PC-3 (cell line): ENCODE data around the gene PACS1. TPM values are rescaled to one million over a fixed set of nuclear protein-coding genes. Genes with fewer than 3 reads are reported as not detected.
A peak's percentile ranks its signal among the peaks of the same experiment; 100 is the strongest.
"Not testable (repeated sequence)": the region's sequence is repeated elsewhere in the genome, so short reads cannot be mapped to it uniquely, and the experiment has no call there.

ENCODE experiments used
- ATAC-seq: fragments of 200-7000 bp; cut with Tn5 transposase; 2 replicates; pipeline ENCODE4 v1.9.1; 2020; ENCODE audit warnings: mild to moderate bottlenecking, moderate library complexity
- BruUV-seq: library from RNA; stranded (reverse); fragments of 400-500 nt; replicated peaks from 2 replicates; lab custom pipeline; 2021; lab: Mats Ljungman, UMichigan
- CTCF ChIA-PET: fragments of 300-600 bp; sonication (Branson Sonifier 250); formaldehyde crosslinking; loops from one replicate; lab custom pipeline; 2022; ENCODE audit warnings: antibody characterized with exemption; lab: Charles Lee
- POLR2A ChIA-PET: fragments of 300-600 bp; sonication (Branson Sonifier 250); formaldehyde crosslinking; loops from one replicate; lab custom pipeline; 2022; ENCODE audit warnings: antibody characterized with exemption; ENCODE audit not compliant: unreplicated experiment; lab: Charles Lee
- DNase-seq: peaks from one replicate; pipeline ENCODE4 v3.0.0-alpha.2; 2015
- H2AFZ ChIP-seq: fragments of 300-600 bp; sonication (generic); 2 replicates; pipeline ENCODE4 v1.6.0; 2016; ENCODE audit warnings: antibody characterized with exemption, low read length
- H3F3A ChIP-seq: fragments of 300-600 bp; sonication (generic); one replicate; pipeline ENCODE4 v1.6.0; 2017; ENCODE audit warnings: antibody characterized with exemption, low read length, control low read depth, mild to moderate bottlenecking; ENCODE audit not compliant: unreplicated experiment
- H3K27ac ChIP-seq: fragments of 300-600 bp; sonication (generic); 2 replicates; pipeline ENCODE4 v1.5.1; 2016; ENCODE audit warnings: mild to moderate bottlenecking, low read length
- H3K27me3 ChIP-seq: fragments of 300-600 bp; sonication (generic); 2 replicates; pipeline ENCODE4 v1.6.1; 2016; ENCODE audit warnings: low read length, mixed read lengths
- H3K36me3 ChIP-seq: fragments of 300-600 bp; sonication (generic); 2 replicates; pipeline ENCODE4 v1.6.1; 2016; ENCODE audit warnings: low read depth, mixed run types, low read length, mixed read lengths
- H3K4me1 ChIP-seq: fragments of 300-600 bp; sonication (generic); 2 replicates; pipeline ENCODE4 v1.5.1; 2016; ENCODE audit warnings: low read length; ENCODE audit not compliant: insufficient read depth
- H3K4me2 ChIP-seq: fragments of 300-600 bp; sonication (generic); 2 replicates; pipeline ENCODE4 v1.6.0; 2016; ENCODE audit warnings: low read length
- H3K4me3 ChIP-seq: fragments of 300-600 bp; sonication (generic); 2 replicates; pipeline ENCODE4 v1.5.1; 2016; ENCODE audit warnings: mild to moderate bottlenecking, low read length, mixed read lengths
- H3K79me2 ChIP-seq: fragments of 300-600 bp; sonication (generic); 2 replicates; pipeline ENCODE4 v1.6.1; 2017; ENCODE audit warnings: low read length, mixed read lengths
- H3K9ac ChIP-seq: fragments of 300-600 bp; sonication (generic); 2 replicates; pipeline ENCODE4 v1.6.0; 2016; ENCODE audit warnings: mild to moderate bottlenecking, low read length
- H3K9me2 ChIP-seq: fragments of 300-600 bp; sonication (generic); replicated peaks from 2 replicates; pipeline ENCODE4 v1.6.1; 2016; ENCODE audit warnings: mixed run types, low read length, mixed read lengths
- H3K9me3 ChIP-seq: fragments of 300-600 bp; sonication (generic); 2 replicates; pipeline ENCODE4 v1.6.1; 2016; ENCODE audit warnings: low read length, mixed read lengths
- H4K20me1 ChIP-seq: fragments of 300-600 bp; sonication (generic); 2 replicates; pipeline ENCODE4 v1.6.1; 2016; ENCODE audit warnings: low read length, mixed read lengths
- EZH2 ChIP-seq: fragments of 300-600 bp; sonication (generic); IDR thresholded peaks from one replicate; pipeline ENCODE4 v1.6.1; 2017; ENCODE audit warnings: antibody characterized with exemption, mild to moderate bottlenecking, low read length; ENCODE audit not compliant: unreplicated experiment
- EZH2phosphoT487 ChIP-seq: fragments of 300-600 bp; sonication (generic); IDR thresholded peaks from 2 replicates; pipeline ENCODE4 v1.6.1; 2018; ENCODE audit warnings: mild to moderate bottlenecking, antibody characterized with exemption, low read length, borderline replicate concordance
- intact Hi-C: fragments of 100-400 bp; cut with micrococcal nuclease; formaldehyde crosslinking; loops from 2 replicates; pipeline ENCODE4 v1.9.0; 2023
- total RNA-seq: library from RNA; depleted of rRNA; stranded (reverse); fragments of >200 nt; gene quantifications from 2 replicates; pipeline ENCODE4 v1.2.3, GENCODE V29; 2014
- TF ChIP-seq, protein P1 (sequence below): fragments of 300-600 bp; sonication (generic); conservative IDR thresholded peaks from 2 replicates; pipeline ENCODE4 v1.5.1; 2017; ENCODE audit warnings: antibody characterized with exemption, low read depth, mild to moderate bottlenecking, low read length

Gene PACS1
- total RNA-seq, 1 experiment from 2014 or later = 28.7 TPM

DNA sequence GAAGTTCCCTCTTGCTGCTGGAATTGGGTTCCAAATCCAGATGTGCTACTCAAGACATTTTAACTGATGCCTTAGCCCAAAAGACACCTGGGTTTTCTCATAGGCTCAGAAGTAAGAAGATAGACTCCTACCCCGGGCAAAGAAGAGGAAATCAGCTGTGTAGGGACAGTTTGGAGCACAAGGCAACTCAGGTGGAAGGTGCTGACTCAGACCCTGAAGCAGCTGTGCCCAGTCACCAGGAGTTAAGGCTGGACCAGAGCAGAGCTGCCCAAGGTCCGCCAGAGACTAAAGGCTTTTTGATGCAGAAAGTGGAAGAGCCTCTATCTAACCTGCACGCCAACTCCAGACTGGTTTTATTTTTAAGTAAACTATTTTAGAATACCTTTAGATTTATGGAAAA, 177.7 kb downstream of the PACS1 start:
- Histone ChIP-seq H3K9me3 (no peaks in the 10 kb centered on the region), H3K4me2 (no peak overlapping the region), H3K79me2 (no peaks in the 10 kb centered on the region), H3F3A (no peaks in the 10 kb centered on the region), H3K4me3 (no peak overlapping the region), H3K36me3 (no peaks in the 10 kb centered on the region), H4K20me1 (no peaks in the 10 kb centered on the region), H3K4me1 (no peaks in the 10 kb centered on the region), H3K9me2 (no peaks in the 10 kb centered on the region), H3K27me3 (no peaks in the 10 kb centered on the region), H2AFZ (no peak overlapping the region), H3K27ac (no peak overlapping the region), H3K9ac (no peak overlapping the region)
- TF ChIP-seq EZH2 (no peak), EZH2phosphoT487 (no peak)
- TF ChIP-seq, protein P1, sequence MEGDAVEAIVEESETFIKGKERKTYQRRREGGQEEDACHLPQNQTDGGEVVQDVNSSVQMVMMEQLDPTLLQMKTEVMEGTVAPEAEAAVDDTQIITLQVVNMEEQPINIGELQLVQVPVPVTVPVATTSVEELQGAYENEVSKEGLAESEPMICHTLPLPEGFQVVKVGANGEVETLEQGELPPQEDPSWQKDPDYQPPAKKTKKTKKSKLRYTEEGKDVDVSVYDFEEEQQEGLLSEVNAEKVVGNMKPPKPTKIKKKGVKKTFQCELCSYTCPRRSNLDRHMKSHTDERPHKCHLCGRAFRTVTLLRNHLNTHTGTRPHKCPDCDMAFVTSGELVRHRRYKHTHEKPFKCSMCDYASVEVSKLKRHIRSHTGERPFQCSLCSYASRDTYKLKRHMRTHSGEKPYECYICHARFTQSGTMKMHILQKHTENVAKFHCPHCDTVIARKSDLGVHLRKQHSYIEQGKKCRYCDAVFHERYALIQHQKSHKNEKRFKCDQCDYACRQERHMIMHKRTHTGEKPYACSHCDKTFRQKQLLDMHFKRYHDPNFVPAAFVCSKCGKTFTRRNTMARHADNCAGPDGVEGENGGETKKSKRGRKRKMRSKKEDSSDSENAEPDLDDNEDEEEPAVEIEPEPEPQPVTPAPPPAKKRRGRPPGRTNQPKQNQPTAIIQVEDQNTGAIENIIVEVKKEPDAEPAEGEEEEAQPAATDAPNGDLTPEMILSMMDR = no peak
- DNase-seq (no peak), ATAC-seq (peak; percentile 72)
- POLR2A ChIA-PET = no interaction called here
- CTCF ChIA-PET = no interaction called here
- intact Hi-C loops = no loop called here
- BruUV-seq = no TSS peak

DNA sequence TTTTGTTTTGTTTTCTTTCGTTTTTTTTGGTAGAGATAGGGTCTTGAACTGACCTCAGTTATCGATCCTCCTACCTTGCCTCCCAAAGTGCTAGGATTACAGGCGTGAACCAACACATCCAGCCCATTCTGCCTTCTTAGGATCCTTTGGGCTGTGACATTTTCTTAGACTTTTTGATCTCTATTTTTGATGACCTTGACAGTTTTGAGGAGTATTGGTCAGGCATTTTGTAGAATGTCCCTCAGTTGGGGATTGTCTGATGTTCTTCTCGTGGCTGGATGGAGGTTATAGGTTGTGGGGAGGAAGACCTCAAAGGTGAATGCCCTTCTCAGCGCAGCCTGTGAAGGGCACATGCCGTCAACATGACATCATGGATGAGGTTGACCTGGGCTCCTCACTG, 178.8 kb downstream of the PACS1 start:
- H3K4me3 ChIP-seq = no peak overlapping the region
- no peaks in the 10 kb centered on the region for H3F3A ChIP-seq
- no peak for ATAC-seq
- TF ChIP-seq EZH2phosphoT487 (no peak), EZH2 (no peak)
- TF ChIP-seq, protein P1 = no peak
- no peaks in the 10 kb centered on the region for H3K27me3 ChIP-seq
- BruUV-seq = no TSS peak
- no peak overlapping the region for H3K4me2 ChIP-seq
- no peaks in the 10 kb centered on the region for H3K9me3 ChIP-seq
- no peaks in the 10 kb centered on the region for H3K4me1 ChIP-seq
- DNase-seq = no peak
- H4K20me1 ChIP-seq = no peaks in the 10 kb centered on the region
- CTCF ChIA-PET = no interaction called here
- H3K27ac ChIP-seq = no peak overlapping the region
- POLR2A ChIA-PET = no interaction called here
- H3K9ac ChIP-seq = no peak overlapping the region
- H3K9me2 ChIP-seq = no peaks in the 10 kb centered on the region
- intact Hi-C loops = no loop called here
- H3K36me3 ChIP-seq = no peaks in the 10 kb centered on the region
- no peak overlapping the region for H2AFZ ChIP-seq
- no peaks in the 10 kb centered on the region for H3K79me2 ChIP-seq

DNA sequence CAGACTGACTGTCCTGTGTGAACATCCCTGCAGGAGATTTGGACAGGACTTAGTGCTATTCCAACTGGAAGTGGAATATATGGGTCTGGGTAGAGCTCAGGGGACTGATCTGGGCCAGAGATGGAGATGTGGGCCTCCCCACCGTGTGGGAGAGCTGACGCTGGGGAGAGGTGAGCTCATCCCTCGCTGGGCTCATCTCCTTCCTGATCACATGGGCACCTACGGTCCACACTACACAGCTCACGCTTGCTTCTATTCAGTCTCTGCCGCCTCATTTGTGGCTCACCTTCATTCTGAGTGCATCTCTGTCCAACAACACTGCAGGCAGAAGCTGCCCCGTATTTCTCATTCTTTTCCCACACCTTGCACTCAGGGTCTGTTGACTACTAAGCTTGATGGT, 181.7 kb downstream of the PACS1 start:
- no peak overlapping the region for H3K27ac ChIP-seq
- BruUV-seq = no TSS peak
- H3K9me3 ChIP-seq = no peaks in the 10 kb centered on the region
- intact Hi-C loops = no loop called here
- DNase-seq = no peak
- TF ChIP-seq EZH2 (no peak), EZH2phosphoT487 (no peak)
- TF ChIP-seq, protein P1 = no peak
- no peaks in the 10 kb centered on the region for H4K20me1 ChIP-seq
- H3K79me2 ChIP-seq = no peaks in the 10 kb centered on the region
- no peak overlapping the region for H2AFZ ChIP-seq
- H3K36me3 ChIP-seq = no peaks in the 10 kb centered on the region
- H3F3A ChIP-seq = no peaks in the 10 kb centered on the region
- ATAC-seq = no peak
- H3K9me2 ChIP-seq = no peaks in the 10 kb centered on the region
- H3K4me2 ChIP-seq = no peak overlapping the region
- CTCF ChIA-PET = interaction anchor here (0.5 kb wide), 1 partner anchor 133 kb away, joined by 5 read pairs; no protein-coding TSS in a partner anchor
- no peaks in the 10 kb centered on the region for H3K27me3 ChIP-seq
- H3K4me1 ChIP-seq = peaks cover 3% of the 10 kb centered on the region
- POLR2A ChIA-PET = no interaction called here
- no peak overlapping the region for H3K4me3 ChIP-seq
- no peak overlapping the region for H3K9ac ChIP-seq

DNA sequence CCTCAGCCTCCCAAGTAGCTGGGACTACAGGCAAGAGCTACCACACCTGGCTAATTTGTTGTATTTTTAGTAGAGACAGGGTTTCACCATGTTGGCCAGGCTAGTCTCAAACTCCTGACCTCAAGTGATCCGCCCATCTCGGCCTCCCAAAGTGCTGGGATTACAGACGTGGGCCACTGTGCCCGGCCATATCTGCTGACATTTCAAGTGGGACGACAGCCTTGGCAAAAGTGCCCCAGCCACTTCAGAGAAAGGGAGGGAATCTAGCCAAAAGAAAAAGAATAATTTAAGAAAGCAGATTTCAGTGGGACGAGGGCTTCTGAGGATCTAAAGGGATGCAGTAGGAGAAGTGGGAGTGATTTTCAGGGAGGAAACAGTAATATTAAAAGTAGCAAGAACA, 183.0 kb downstream of the PACS1 start:
- H3K27me3 ChIP-seq, POLR2A ChIA-PET, H3K4me3 ChIP-seq, H3K27ac ChIP-seq, H3K36me3 ChIP-seq, H3K9me2 ChIP-seq, H3K9ac ChIP-seq, H2AFZ ChIP-seq, H3K4me1 ChIP-seq, DNase-seq, H3K9me3 ChIP-seq, intact Hi-C loops, H4K20me1 ChIP-seq, BruUV-seq, H3K79me2 ChIP-seq, H3F3A ChIP-seq, CTCF ChIA-PET, H3K4me2 ChIP-seq, ATAC-seq: not testable (repeated sequence)
